HEK293T (cell line): Measurements from ENCODE around the gene DDIT3.
"Not testable (repeated sequence)": the region's sequence is repeated elsewhere in the genome, so short reads cannot be mapped to it uniquely, and the experiment has no call there.

Experiments
- CTCF ChIA-PET: fragments of 350-600 bp; formaldehyde crosslinking; extraction: SDS; loops from one replicate; lab custom pipeline; 2021; ENCODE audit warnings: antibody characterized with exemption, inconsistent platforms; lab: Yijun Ruan, JAX
- POLR2A ChIA-PET: fragments of 350-600 bp; formaldehyde crosslinking; extraction: SDS; loops from one replicate; lab custom pipeline; 2020; ENCODE audit warnings: antibody characterized with exemption, inconsistent platforms; lab: Yijun Ruan, JAX
- DNase-seq: peaks from one replicate; pipeline ENCODE4 v3.0.0; 2012; ENCODE audit warnings: mixed read lengths; ENCODE audit errors: extremely low spot score
- ARNT ChIP-seq: fragments of 450-650 bp; IDR thresholded peaks from 2 replicates; pipeline ENCODE4 v1.6.1; 2017; ENCODE audit warnings: mild to moderate bottlenecking
- BHLHE40 ChIP-seq: fragments of 450-650 bp; IDR thresholded peaks from 2 replicates; pipeline ENCODE4 v1.6.1; 2016; ENCODE audit warnings: mild to moderate bottlenecking, moderate library complexity, borderline replicate concordance
- CTBP1 ChIP-seq: fragments of 450-650 bp; IDR thresholded peaks from 2 replicates; pipeline ENCODE4 v1.6.1; 2016; ENCODE audit warnings: borderline replicate concordance
- ELF4 ChIP-seq: fragments of 450-650 bp; IDR thresholded peaks from 2 replicates; pipeline ENCODE4 v1.6.1; 2017; ENCODE audit warnings: antibody characterized with exemption
- FOXA1 ChIP-seq: fragments of 450-650 bp; IDR thresholded peaks from 2 replicates; pipeline ENCODE4 v1.6.1; 2016; ENCODE audit warnings: mild to moderate bottlenecking
- FOXK2 ChIP-seq: fragments of 450-650 bp; IDR thresholded peaks from 2 replicates; pipeline ENCODE4 v1.6.1; 2016; ENCODE audit warnings: mild to moderate bottlenecking
- FOXM1 ChIP-seq: fragments of 450-650 bp; IDR thresholded peaks from 2 replicates; pipeline ENCODE4 v1.6.1; 2017; ENCODE audit warnings: mild to moderate bottlenecking, borderline replicate concordance
- HDGF ChIP-seq: fragments of 450-650 bp; IDR thresholded peaks from 2 replicates; pipeline ENCODE4 v1.6.1; 2017; ENCODE audit warnings: antibody characterized with exemption, borderline replicate concordance
- L3MBTL2 ChIP-seq: fragments of 450-650 bp; conservative IDR thresholded peaks from 2 replicates; pipeline ENCODE4 v1.6.1; 2016; ENCODE audit warnings: mild to moderate bottlenecking
- LEF1 ChIP-seq: fragments of 450-650 bp; IDR thresholded peaks from 2 replicates; pipeline ENCODE4 v1.6.1; 2017; ENCODE audit warnings: mild to moderate bottlenecking, borderline replicate concordance
- NFRKB ChIP-seq: fragments of 450-650 bp; IDR thresholded peaks from 2 replicates; pipeline ENCODE4 v1.6.1; 2016; ENCODE audit warnings: mild to moderate bottlenecking, moderate library complexity
- SP1 ChIP-seq: fragments of 450-650 bp; IDR thresholded peaks from 2 replicates; pipeline ENCODE4 v1.6.1; 2017
- SUZ12 ChIP-seq: fragments of 450-650 bp; IDR thresholded peaks from 2 replicates; pipeline ENCODE4 v1.6.1; 2016; ENCODE audit warnings: mild to moderate bottlenecking
- TARDBP ChIP-seq: fragments of 450-650 bp; IDR thresholded peaks from 2 replicates; pipeline ENCODE4 v1.6.1; 2016
- ZNF384 ChIP-seq: fragments of 450-650 bp; IDR thresholded peaks from 2 replicates; pipeline ENCODE4 v1.6.1; 2016
- TF ChIP-seq, protein P1 (sequence below): fragments of 450-650 bp; IDR thresholded peaks from 2 replicates; pipeline ENCODE4 v1.6.1; 2016

Gene DDIT3

DNA sequence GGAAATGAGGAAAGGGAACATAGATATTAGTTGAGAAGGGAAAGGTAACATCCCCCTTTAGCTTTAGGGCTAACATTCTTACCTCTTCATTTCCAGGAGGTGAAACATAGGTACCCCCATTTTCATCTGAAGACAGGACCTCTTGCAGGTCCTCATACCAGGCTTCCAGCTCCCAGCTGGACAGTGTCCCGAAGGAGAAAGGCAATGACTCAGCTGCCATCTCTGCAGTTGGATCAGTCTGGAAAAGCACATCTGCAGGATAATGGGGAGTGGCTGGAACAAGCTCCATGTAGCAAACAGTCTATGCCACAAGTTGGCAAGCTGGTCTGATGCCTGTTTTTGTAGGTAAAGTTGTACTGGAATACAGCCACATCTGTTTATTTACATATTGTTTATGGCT lies 3.1 kb downstream of the DDIT3 start:
- ChIA-PET CTCF (no interaction called here), POLR2A (interaction anchor here (0.7 to 3.5 kb wide), 4 partner anchors 10 to 27 kb away, joined by 3 to 20 read pairs (median 4); no protein-coding TSS in a partner anchor)
- DNase-seq, result no peak
- TF ChIP-seq FOXA1 (no peak), FOXM1 (no peak), SP1 (no peak), NFRKB (no peak), SUZ12 (no peak), HDGF (no peak)

DNA sequence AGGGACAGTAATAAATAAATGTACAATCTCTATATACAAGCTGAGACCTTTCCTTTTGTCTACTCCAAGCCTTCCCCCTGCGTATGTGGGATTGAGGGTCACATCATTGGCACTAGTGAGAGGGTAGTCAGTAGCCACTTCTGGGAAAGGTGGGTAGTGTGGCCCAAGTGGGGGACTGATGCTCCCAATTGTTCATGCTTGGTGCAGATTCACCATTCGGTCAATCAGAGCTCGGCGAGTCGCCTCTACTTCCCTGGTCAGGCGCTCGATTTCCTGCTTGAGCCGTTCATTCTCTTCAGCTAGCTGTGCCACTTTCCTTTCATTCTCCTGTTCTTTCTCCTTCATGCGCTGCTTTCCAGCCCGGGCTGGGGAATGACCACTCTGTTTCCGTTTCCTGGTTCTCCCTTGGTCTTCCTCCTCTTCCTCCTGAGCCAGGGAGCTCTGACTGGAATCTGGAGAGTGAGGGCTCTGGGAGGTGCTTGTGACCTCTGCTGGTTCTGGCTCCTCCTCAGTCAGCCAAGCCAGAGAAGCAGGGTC lies 3.6 kb downstream of the DDIT3 start:
- ChIA-PET CTCF (no interaction called here), POLR2A (interaction anchor here (0.7 to 3.5 kb wide), 3 partner anchors 14 to 26 kb away, joined by 3 to 20 read pairs (median 4); no protein-coding TSS in a partner anchor)
- no peak for DNase-seq
- TF ChIP-seq SP1, result no peak
- TF ChIP-seq BHLHE40, result no peak
- no peak for TF ChIP-seq FOXA1
- TF ChIP-seq FOXK2, result no peak

DNA sequence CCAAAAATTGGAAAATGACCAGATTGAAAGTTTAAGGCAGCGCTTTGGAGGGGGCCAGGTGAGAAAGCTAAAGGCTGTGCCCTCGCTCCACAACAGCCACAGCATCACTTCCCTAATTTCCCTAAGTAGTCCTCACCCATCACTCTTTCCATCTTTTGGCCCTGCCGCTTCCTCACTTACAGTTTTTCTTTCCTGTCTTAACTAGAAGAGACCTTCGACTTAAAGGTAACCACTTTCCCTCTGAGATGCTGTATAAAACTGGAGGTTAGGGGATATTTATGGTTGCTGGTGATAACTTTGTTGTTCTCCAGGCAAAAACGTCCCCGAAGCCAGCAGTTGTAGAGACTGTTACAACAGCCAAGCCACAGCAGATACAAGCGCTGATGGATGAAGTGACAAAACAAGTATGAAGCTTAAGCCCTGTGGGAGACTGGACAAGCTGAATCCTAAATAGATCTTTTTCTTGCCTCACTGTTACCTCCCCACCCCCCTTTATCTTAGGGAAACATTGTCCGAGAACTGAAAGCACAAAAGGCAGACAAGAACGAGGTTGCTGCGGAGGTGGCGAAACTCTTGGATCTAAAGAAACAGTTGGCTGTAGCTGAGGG lies 4.3 kb downstream of the DDIT3 start:
- TF ChIP-seq ZNF384 (no peak), SUZ12 (no peak), CTBP1 (no peak), NFRKB (no peak), L3MBTL2 (no peak), FOXM1 (no peak), HDGF (no peak), ARNT (no peak), LEF1 (no peak), SP1 (no peak)
- TF ChIP-seq, protein P1, sequence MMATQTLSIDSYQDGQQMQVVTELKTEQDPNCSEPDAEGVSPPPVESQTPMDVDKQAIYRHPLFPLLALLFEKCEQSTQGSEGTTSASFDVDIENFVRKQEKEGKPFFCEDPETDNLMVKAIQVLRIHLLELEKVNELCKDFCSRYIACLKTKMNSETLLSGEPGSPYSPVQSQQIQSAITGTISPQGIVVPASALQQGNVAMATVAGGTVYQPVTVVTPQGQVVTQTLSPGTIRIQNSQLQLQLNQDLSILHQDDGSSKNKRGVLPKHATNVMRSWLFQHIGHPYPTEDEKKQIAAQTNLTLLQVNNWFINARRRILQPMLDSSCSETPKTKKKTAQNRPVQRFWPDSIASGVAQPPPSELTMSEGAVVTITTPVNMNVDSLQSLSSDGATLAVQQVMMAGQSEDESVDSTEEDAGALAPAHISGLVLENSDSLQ, result no peak
- CTCF ChIA-PET, result interaction anchor here (1.0 kb wide), 1 partner anchor 57 kb away, joined by 3 read pairs; no protein-coding TSS in a partner anchor
- POLR2A ChIA-PET, result interaction anchor here (0.9 to 3.5 kb wide), 2 partner anchors 13 to 56 kb away, joined by 3 to 20 read pairs; no protein-coding TSS in a partner anchor
- no peak for DNase-seq

DNA sequence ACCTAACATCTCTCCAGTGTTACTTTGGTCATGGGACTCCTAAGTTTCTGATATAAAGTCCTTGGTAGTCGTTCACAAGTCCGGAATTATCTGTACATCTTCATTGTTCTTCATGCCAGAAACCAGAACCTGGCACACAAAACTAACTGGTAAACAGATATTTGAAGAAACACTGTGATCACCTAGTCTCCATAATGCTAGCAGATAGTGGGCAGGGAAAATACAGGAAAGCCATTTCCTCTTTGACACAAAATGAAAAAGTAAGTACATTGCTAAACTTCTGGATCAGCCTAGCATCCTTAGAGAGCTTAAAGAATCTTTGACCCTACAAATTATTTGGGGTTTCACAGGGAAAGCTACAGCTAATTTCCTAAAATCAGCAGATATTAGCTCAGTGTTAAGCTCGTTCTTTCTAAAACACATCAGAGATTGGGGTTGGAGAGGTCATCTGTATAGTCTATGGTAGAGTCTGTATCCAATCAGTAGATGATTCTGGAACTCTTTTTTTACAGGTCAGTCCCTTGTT lies 4.8 kb downstream of the DDIT3 start:
- TF ChIP-seq LEF1 (no peak), HDGF (no peak), BHLHE40 (no peak), NFRKB (no peak), L3MBTL2 (no peak), FOXK2 (no peak), FOXA1 (no peak), ARNT (no peak), CTBP1 (no peak), ELF4 (no peak), FOXM1 (no peak)
- POLR2A ChIA-PET, result interaction anchor here (0.9 to 3.5 kb wide), 4 partner anchors 9 to 55 kb away, joined by 3 to 20 read pairs (median 4); no protein-coding TSS in a partner anchor
- no peak for DNase-seq
- CTCF ChIA-PET, result interaction anchor here (1.0 kb wide), 1 partner anchor 57 kb away, joined by 3 read pairs; no protein-coding TSS in a partner anchor

DNA sequence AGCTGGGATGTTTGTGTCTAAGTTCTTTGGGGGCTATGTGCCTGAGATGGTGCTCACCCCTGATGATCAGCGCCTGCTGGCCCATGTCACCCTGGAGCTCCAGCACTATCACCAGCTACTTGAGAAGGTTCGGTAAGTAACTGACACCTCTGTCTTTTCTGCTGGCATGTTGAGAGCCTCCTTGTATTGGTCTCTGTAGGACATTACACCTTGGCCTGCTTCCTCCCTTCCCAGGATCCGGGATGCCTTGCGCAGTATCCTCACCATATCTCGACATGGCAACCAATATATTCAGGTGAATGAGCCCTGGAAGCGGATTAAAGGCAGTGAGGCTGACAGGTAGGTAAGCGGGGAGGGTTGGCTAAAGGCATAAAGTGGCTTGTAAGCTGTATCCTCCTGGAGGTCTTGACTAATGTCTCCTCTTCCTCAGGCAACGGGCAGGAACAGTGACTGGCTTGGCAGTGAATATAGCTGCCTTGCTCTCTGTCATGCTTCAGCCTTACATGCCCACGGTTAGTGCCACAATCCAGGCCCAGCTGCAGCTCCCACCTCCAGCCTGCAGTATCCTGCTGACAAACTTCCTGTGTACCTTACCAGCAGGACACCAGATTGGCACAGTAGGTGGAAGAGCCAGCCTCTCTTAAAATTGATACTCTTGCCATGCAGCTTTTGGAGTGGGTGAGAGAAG lies 5.5 kb downstream of the DDIT3 start:
- CTCF ChIA-PET, result interaction anchor here (1.0 kb wide), 1 partner anchor 56 kb away, joined by 3 read pairs; no protein-coding TSS in a partner anchor
- DNase-seq, result no peak
- POLR2A ChIA-PET, result interaction anchor here (0.7 to 3.5 kb wide), 5 partner anchors 9 to 1358 kb away, joined by 3 to 20 read pairs (median 3); no protein-coding TSS in a partner anchor
- no peak for TF ChIP-seq FOXA1
- no peak for TF ChIP-seq ZNF384
- TF ChIP-seq FOXK2, result no peak
- TF ChIP-seq HDGF, result no peak
- no peak for TF ChIP-seq NFRKB
- TF ChIP-seq BHLHE40, result no peak
- TF ChIP-seq, protein P1, result no peak
- no peak for TF ChIP-seq L3MBTL2
- TF ChIP-seq TARDBP, result no peak
- no peak for TF ChIP-seq ELF4
- no peak for TF ChIP-seq SUZ12
- TF ChIP-seq SP1, result no peak

DNA sequence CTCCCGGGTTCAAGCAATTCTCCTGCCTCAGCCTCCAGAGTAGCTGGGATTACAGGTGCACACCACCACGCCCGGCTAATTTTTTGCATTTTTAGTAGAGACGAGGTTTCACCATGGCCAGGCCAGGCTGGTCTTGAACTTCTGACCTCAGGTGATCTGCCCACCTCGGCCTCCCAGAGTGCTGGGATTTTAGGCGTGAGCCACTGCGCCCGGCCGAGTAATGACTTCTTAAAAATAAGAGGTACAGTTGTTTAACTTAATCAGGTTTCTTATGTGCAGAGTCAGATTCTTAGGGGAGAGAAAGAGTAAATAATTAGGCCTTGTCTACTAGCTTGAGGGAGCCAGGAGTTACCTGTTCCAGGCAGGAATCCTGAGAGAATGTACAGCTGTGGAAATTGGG lies 6.1 kb downstream of the DDIT3 start:
- CTCF ChIA-PET, DNase-seq: not testable (repeated sequence)
- POLR2A ChIA-PET, result interaction anchor here (0.7 to 3.5 kb wide), 4 partner anchors 8 to 1357 kb away, joined by 3 to 20 read pairs (median 4); no protein-coding TSS in a partner anchor

DNA sequence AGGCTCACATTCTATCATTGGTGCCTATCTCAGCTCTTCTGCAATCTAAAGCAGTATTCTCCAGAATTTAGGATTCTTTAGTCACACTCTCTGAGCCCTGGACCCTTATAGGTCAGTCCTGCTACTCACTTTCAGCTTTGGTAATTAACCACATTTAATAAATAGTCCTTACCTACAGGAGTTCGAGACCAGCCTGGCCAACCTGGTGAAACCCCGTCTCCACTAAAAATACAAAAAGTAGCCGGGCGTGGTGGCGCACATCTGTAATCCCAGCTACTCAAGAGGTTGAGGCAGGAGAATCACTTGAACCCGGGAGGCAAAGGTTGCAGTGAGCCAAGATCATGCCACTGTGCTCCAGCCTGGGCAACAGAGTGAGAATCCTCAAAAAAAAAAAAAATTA lies 6.6 kb downstream of the DDIT3 start:
- POLR2A ChIA-PET, DNase-seq, CTCF ChIA-PET: not testable (repeated sequence)
